Skeletal muscle tissue (tissue), 4 donors: ENCODE results near the gene STEAP1. TPM values are rescaled to one million over a fixed set of nuclear protein-coding genes. Genes with fewer than 3 reads are reported as not detected.
"Not testable (repeated sequence)": the region's sequence is repeated elsewhere in the genome, so short reads cannot be mapped to it uniquely, and the experiment has no call there.

ENCODE experiments used
- H3K27ac ChIP-seq: one replicate; pipeline ENCODE4 v1.7.0; 2013; ENCODE audit warnings: mild to moderate bottlenecking, low read depth, low read length, inconsistent platforms
- H3K27me3 ChIP-seq, 3 donors: one replicate each; pipeline ENCODE4 v1.7.0; 2013; ENCODE audit warnings: low read length in 3 of 3; ENCODE audit not compliant: control insufficient read depth in 3 of 3, insufficient read depth in 3 of 3
- H3K36me3 ChIP-seq, 3 donors: one replicate each; pipeline ENCODE4 v1.7.0; 2013; ENCODE audit warnings: low read length in 3 of 3; ENCODE audit not compliant: control insufficient read depth in 3 of 3, insufficient read depth in 3 of 3
- H3K4me1 ChIP-seq, 3 donors: one replicate each; pipeline ENCODE4 v1.7.0; 2013; ENCODE audit warnings: low read length in 3 of 3, mild to moderate bottlenecking in 3 of 3; ENCODE audit not compliant: control insufficient read depth in 3 of 3, insufficient read depth in 3 of 3
- H3K4me3 ChIP-seq, 3 donors: one replicate each; pipeline ENCODE4 v1.7.0; 2013; ENCODE audit warnings: low read length in 3 of 3
- H3K9ac ChIP-seq, 3 donors: one replicate each; pipeline ENCODE4 v1.7.0; 2013; ENCODE audit warnings: low read length in 3 of 3, mild to moderate bottlenecking in 3 of 3, moderate library complexity in 2 of 3, low read depth in 1 of 3
- H3K9me3 ChIP-seq, 3 donors: one replicate each; pipeline ENCODE4 v1.7.0; 2013; ENCODE audit warnings: low read length in 3 of 3; ENCODE audit not compliant: control insufficient read depth in 3 of 3
- total RNA-seq: library from RNA; depleted of rRNA; stranded (reverse); fragments of >200 nt; gene quantifications from one replicate; pipeline ENCODE4 v1.2.3, GENCODE V29; 2014
- donor health status: Osteomylitis.

STEAP1 gene
- total RNA-seq, 1 donor from 2014 or later, result 5.7 TPM

DNA sequence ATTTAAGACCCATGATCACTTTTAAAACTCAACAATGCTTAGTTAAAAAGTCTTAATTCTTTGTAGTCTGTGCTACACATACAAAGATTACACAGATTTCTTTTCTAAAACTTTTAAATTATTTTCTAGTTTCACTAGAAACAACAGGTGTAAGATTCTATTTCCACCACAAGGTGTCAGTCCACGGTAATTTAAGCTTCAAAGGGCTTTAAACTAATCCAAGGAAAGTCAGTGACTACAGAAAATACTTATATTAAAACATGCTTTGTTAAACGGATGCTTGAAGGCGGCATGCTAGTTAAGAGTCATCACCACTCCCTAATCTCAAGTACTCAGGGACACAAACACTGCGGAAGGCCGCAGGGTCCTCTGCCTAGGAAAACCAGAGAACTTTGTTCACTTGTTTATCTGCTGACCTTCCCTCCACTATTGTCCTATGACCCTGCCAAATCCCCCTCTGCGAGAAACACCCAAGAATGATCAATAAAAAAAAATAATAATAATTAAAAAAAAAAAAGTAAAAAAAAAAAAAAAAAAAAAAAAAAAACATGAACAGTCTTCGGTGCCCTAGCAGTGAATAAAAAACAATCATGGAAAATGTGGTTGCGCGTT, 1.5 kb upstream of the STEAP1 start:
- not testable (repeated sequence) for H3K4me3 ChIP-seq, H3K27me3 ChIP-seq, H3K36me3 ChIP-seq, H3K9me3 ChIP-seq, H3K9ac ChIP-seq, H3K4me1 ChIP-seq, H3K27ac ChIP-seq

- Histone ChIP-seq H3K9me3 (no peaks in the 10 kb centered on the region), H3K27ac (no peak overlapping the region), H3K36me3 (no peaks in the 10 kb centered on the region), H3K27me3 (no peaks in the 10 kb centered on the region), H3K9ac (no peak overlapping the region), H3K4me3 (no peak overlapping the region), H3K4me1 (no peaks in the 10 kb centered on the region)
Measured at GRCh38 chr7:90155206-90155605, 937 bp downstream of the STEAP1 start.

DNA sequence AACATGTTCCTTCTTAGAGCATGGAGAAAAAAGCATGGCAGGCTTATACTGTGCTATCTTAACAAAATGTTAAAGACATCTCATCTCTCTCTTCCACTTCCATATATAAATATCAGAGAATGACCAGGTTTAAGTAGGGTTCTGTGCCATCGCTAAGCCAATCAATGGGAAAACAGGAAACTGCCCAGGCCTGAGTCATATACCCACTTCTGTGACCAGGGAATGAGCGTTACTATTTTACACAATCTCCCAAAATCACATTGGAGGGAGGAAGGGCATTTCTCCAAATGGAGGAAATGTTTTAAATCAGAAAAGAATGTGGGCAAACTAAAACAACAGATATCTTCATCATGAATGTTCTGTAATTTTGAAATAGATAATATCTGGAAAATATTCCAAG, 3.1 kb downstream of the STEAP1 start:
- H3K36me3 ChIP-seq, H3K27me3 ChIP-seq, H3K4me3 ChIP-seq, H3K9me3 ChIP-seq, H3K9ac ChIP-seq, H3K27ac ChIP-seq, H3K4me1 ChIP-seq: not testable (repeated sequence)

DNA sequence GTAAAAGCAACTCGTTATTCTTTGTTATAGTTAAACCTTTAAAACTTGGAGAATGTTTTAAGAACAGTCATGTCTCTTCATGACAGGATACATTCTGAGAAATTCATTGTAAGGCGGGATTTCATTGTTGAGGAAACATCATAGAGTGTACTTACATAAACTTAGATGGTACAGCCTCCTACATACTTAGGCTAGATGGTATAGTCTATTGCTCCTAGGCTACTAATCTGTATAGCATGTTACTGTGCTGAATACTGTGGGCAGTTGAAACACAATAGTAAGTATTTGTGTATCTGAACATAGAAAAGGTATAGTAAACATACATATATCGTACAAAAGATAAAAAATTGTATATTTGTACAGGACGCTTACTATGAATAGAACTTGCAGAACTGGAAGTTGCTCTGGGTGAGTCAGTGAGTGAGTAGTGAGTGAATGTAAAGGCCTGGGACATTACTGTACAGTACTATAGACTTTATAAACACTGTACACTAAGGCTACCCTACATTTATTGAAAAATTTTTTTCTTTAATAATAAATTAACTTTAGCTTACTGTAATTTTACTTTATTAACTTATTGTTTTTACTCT, 3.6 kb downstream of the STEAP1 start:
- H3K9me3 ChIP-seq, H3K27ac ChIP-seq, H3K27me3 ChIP-seq, H3K4me3 ChIP-seq, H3K9ac ChIP-seq, H3K36me3 ChIP-seq, H3K4me1 ChIP-seq: not testable (repeated sequence)

DNA sequence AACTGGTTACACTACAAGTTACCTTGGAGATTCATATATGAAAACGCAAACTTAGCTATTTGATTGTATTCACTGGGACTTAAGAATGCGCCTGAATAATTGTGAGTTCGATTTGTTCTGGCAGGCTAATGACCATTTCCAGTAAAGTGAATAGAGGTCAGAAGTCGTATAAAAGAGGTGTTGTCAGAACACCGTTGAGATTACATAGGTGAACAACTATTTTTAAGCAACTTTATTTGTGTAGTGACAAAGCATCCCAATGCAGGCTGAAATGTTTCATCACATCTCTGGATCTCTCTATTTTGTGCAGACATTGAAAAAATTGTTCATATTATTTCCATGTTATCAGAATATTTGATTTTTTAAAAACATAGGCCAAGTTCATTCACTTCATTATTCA, 9.3 kb downstream of the STEAP1 start:
- H3K9ac ChIP-seq, result no peak overlapping the region

DNA sequence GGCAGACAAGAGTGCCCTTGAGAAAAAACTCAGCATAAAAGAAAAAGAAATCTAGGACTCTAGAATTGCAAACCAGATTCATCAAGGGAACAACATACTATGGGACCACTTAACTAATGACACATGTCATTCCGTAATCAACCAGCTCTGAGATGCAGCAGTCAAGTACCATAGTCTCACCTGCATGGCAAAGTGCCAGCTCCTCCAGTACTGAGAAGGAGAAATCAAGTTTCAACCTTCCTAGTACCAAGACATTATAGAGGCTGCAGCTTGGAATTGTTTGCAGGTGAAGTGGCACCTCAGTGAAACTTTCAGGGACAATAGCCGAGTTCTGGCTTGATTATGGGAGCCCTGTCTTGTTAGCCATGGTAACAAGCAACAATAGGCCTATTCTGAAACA, 11.5 kb downstream of the STEAP1 start:
- Histone ChIP-seq H3K9ac (no peak overlapping the region), H3K4me3 (no peak overlapping the region), H3K27ac (no peak overlapping the region), H3K4me1 (no peaks in the 10 kb centered on the region), H3K9me3 (no peaks in the 10 kb centered on the region), H3K27me3 (no peaks in the 10 kb centered on the region), H3K36me3 (no peaks in the 10 kb centered on the region)

More for the DNA sequence above, 9.3 kb downstream of the STEAP1 start:
- Histone ChIP-seq H3K27ac (no peak overlapping the region), H3K27me3 (no peaks in the 10 kb centered on the region), H3K9me3 (no peaks in the 10 kb centered on the region), H3K4me1 (no peaks in the 10 kb centered on the region), H3K4me3 (no peak overlapping the region), H3K36me3 (no peaks in the 10 kb centered on the region)

- no peak overlapping the region for H3K4me3 ChIP-seq
- H3K9ac ChIP-seq, result no peak overlapping the region
- H3K9me3 ChIP-seq, result no peaks in the 10 kb centered on the region
- no peak overlapping the region for H3K27ac ChIP-seq
- H3K36me3 ChIP-seq, result no peaks in the 10 kb centered on the region
- no peaks in the 10 kb centered on the region for H3K27me3 ChIP-seq
- no peaks in the 10 kb centered on the region for H3K4me1 ChIP-seq
Measured at GRCh38 chr7:90166153-90166552, 11.9 kb downstream of the STEAP1 start.

DNA sequence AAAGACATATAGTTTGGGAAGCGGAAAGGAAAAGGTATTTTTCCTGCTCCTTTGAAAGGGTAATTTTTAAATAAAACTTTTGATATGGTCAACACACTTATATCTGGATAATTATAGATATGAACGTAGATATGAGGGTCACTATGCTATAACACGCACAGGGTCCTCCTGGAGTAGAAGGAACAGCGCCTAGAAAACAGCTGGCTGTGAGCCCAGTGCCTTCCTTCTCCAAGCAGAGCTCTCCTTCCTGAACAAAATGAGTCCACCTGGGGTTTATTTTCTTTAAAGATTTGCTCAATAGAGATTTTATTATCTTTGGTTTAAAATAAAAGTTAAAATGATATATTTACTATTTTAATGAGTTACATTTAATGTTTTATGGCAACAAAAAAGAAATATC, 13.1 kb downstream of the STEAP1 start:
- no peaks in the 10 kb centered on the region for H3K9me3 ChIP-seq
- H3K4me1 ChIP-seq, result no peaks in the 10 kb centered on the region
- no peak overlapping the region for H3K27ac ChIP-seq
- no peaks in the 10 kb centered on the region for H3K36me3 ChIP-seq
- H3K9ac ChIP-seq, result no peak overlapping the region
- H3K4me3 ChIP-seq, result no peak overlapping the region
- H3K27me3 ChIP-seq, result no peaks in the 10 kb centered on the region

DNA sequence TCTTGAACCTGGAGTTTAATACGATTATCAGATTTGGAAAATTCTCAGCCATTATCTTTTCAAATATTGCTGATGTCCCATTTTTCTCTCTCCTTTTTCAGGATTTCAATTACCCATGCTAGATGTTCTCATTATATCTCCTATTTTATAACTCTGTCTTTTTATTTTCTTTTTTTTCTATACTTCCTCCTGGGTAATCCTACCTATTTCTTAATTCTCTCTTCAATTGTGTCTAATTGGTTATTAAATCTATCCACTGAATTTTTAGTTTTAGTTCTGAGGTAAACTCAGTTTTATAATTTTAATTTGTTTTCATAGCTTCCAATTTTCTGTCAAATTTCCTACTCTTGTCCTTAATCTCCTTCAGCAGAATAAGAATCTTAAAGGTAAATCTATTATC, 15.6 kb downstream of the STEAP1 start:
- Histone ChIP-seq H3K27ac (no peak overlapping the region), H3K4me3 (no peak overlapping the region), H3K27me3 (no peaks in the 10 kb centered on the region), H3K9me3 (no peaks in the 10 kb centered on the region), H3K9ac (no peak overlapping the region), H3K36me3 (no peaks in the 10 kb centered on the region), H3K4me1 (no peaks in the 10 kb centered on the region)

DNA sequence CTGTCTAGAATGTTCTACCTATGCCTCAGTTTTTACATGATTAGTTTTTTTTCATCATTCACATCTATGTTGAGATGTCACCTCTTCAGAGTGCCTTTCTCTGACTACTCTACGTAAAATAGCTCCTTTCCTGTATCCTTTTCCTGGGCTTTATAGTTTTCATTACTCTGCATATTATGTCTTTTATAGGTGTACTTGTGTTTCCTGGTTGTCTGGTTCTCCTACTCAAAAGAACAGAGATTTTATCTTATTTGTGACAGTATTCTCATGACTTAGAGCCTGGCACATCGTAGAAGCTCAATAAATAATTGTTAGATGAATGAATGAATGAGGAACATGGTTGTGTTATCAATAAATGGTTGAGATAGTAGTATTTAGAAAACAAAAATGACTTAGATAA, 17.9 kb downstream of the STEAP1 start:
- H3K4me1 ChIP-seq, result no peaks in the 10 kb centered on the region
- no peaks in the 10 kb centered on the region for H3K9me3 ChIP-seq
- no peak overlapping the region for H3K27ac ChIP-seq
- H3K27me3 ChIP-seq, result no peaks in the 10 kb centered on the region
- no peak overlapping the region for H3K9ac ChIP-seq
- no peaks in the 10 kb centered on the region for H3K36me3 ChIP-seq
- no peak overlapping the region for H3K4me3 ChIP-seq
